ENCODE results near the gene ZNF521.

Gene ZNF521

DNA sequence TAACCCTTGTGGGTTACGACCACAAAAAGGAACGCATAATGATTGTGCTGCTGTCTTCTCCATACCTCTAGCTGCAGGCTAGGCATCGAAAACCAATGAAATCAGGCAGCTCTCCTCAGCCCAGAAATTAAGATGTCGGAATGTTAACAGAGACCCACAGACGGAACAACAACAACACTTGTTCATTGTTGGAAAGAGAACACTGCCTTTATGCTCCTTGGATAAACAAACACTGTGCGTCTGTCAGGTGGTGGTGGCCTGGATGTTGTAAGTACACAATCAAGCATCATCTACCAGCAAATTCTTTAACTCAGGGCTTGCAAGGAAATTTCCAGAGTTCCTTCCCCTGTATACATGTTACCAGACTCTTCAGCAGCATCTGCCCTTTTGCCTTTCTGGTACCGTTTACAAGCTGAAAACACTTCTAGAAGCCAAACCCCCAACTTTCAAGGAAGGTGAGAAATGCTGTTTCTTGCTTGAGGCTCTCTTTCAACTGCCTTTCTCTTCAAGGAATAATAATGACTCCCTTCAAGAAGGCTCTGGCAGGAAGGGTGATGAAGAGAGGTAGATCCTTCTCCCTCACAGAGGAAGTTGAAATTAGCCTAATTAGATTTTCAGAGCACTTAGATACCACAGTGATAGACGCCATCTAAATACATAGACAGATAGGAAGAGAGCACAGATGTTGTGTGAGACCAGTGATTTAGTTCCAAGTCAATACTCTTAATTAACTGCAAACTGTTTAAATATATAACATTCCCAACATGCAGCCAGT, 332.7 kb downstream of the ZNF521 start:
- Mint-ChIP-seq H3K9me3 (peaks cover 3% of the 10 kb centered on the region), H3K27me3 (no peaks in the 10 kb centered on the region), H3K27ac (no peak overlapping the region), H3K4me1 (no peaks in the 10 kb centered on the region), H3K36me3 (no peaks in the 10 kb centered on the region), H3K4me3 (no peak overlapping the region)
- CTCF ChIA-PET, result no interaction called here
- DNase-seq, result no peak

GRCh38 chr18:25016666-25017065, 335.3 kb downstream of the ZNF521 start:
- Mint-ChIP-seq H3K4me1 (no peaks in the 10 kb centered on the region), H3K27me3 (no peaks in the 10 kb centered on the region), H3K9me3 (peaks cover 3% of the 10 kb centered on the region), H3K27ac (no peak overlapping the region), H3K36me3 (no peaks in the 10 kb centered on the region), H3K4me3 (no peak overlapping the region)
- DNase-seq, result no peak
- CTCF ChIA-PET, result no interaction called here

- CTCF ChIA-PET, result no interaction called here
- Mint-ChIP-seq H3K4me3 (no peak overlapping the region), H3K36me3 (no peaks in the 10 kb centered on the region), H3K27ac (no peak overlapping the region), H3K9me3 (peaks cover 3% of the 10 kb centered on the region), H3K4me1 (no peaks in the 10 kb centered on the region), H3K27me3 (no peaks in the 10 kb centered on the region)
- no peak for DNase-seq
Observed at GRCh38 chr18:25016181-25016580, 335.8 kb downstream of the ZNF521 start.

Measured in activated naive CD4-positive, alpha-beta T cell treated with anti-CD3 and anti-CD28 coated beads, Interleukin-2, amount 10 ng/mL, durations not matched to agents 7 days and 5 days (primary cell).